Activated effector memory CD4-positive, alpha-beta T cell treated with Interleukin-2 at 50 U/mL for 16 hours (primary cell): ENCODE measurements around the gene DTD1.

Experiments
- DNase-seq: peaks from one replicate; pipeline ENCODE4 v3.0.0-alpha.2; 2020

Gene DTD1

GRCh38 chr20:18587665-18588573 lies at the start of gene DTD1:
TSS of gene DTD1 (plus strand) at chr20:18588054. CDS start at chr20:18588073, 19 bp downstream.
- DNase-seq, result peak; percentile 71

GRCh38 chr20:18541741-18542140 lies 46.1 kb upstream of the DTD1 start:
- no peak for DNase-seq

- no peak for DNase-seq
These were observed 44.6 kb upstream of the DTD1 start for GRCh38 chr20:18543216-18543615.

GRCh38 chr20:18543932-18544331 lies 43.9 kb upstream of the DTD1 start:
- no peak for DNase-seq

GRCh38 chr20:18545566-18545965 lies 42.3 kb upstream of the DTD1 start:
- no peak for DNase-seq

GRCh38 chr20:18548465-18548864 lies 39.4 kb upstream of the DTD1 start:
- no peak for DNase-seq

- no peak for DNase-seq
These were observed 34.1 kb upstream of the DTD1 start for GRCh38 chr20:18553746-18554145.

GRCh38 chr20:18566892-18567738 lies 20.7 kb upstream of the DTD1 start, which contains the start of gene SMIM26:
TSS of gene SMIM26 (plus strand) at chr20:18567432. CDS start at chr20:18567479, 47 bp downstream.
- peak; percentile 92 for DNase-seq

GRCh38 chr20:18567739-18568091 lies 20.1 kb upstream of the DTD1 start:
- no peak for DNase-seq

GRCh38 chr20:18571009-18571408 lies 16.8 kb upstream of the DTD1 start:
- no peak for DNase-seq

GRCh38 chr20:18571578-18571977 lies 16.3 kb upstream of the DTD1 start:
- DNase-seq, result no peak

GRCh38 chr20:18577942-18578341 lies 9.9 kb upstream of the DTD1 start:
- DNase-seq, result no peak

GRCh38 chr20:18578581-18578980 lies 9.3 kb upstream of the DTD1 start:
- no peak for DNase-seq

- no peak for DNase-seq
These were observed 7.8 kb upstream of the DTD1 start for GRCh38 chr20:18580012-18580411.

- no peak for DNase-seq
These were observed 2.7 kb upstream of the DTD1 start for GRCh38 chr20:18585134-18585533.

- DNase-seq, result no peak
These were observed 700 bp downstream of the DTD1 start for GRCh38 chr20:18588574-18588933.

GRCh38 chr20:18589941-18590674 lies 2.3 kb downstream of the DTD1 start:
- DNase-seq, result no peak

- no peak for DNase-seq
These were observed 8.4 kb downstream of the DTD1 start for GRCh38 chr20:18596270-18596669.

GRCh38 chr20:18609741-18610140 lies 21.9 kb downstream of the DTD1 start:
- no peak for DNase-seq

- no peak for DNase-seq
These were observed 23.6 kb downstream of the DTD1 start for GRCh38 chr20:18611492-18611891.

GRCh38 chr20:18613553-18613952 lies 25.7 kb downstream of the DTD1 start:
- DNase-seq, result no peak

GRCh38 chr20:18614244-18614643 lies 26.4 kb downstream of the DTD1 start:
- DNase-seq, result no peak

GRCh38 chr20:18615020-18615650 lies 27.3 kb downstream of the DTD1 start:
- no peak for DNase-seq
